ENCODE measurements around the gene SCAPER.

Gene SCAPER

DNA sequence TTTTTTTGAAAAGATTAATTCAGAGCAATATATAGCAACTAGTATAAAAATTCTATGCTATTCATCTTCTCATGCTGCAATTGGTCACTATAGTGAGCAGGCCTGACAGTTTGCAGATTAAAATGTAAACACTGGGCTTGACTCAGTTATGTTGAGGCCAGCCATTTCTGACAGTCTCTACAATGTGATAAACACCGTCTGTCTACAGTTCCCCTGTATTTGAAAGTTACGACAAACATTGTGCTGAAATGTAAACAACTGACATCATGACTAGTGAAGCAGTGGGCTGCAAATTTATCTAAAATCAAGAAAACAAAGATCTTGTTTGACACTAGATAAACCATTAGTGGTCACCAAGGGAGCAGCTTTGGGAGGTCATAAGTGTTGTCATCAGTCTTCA, 371.1 kb downstream of the SCAPER start:
- TF ChIP-seq SPI1 (IDR thresholded peaks at IDR 0.05; ENCODE audit: borderline replicate concordance, low read depth) (no peak), POLR2AphosphoS5 (IDR thresholded peaks at IDR 0.05; ENCODE audit: low read depth) (no peak), GABPA (IDR thresholded peaks at IDR 0.05; ENCODE audit: low read depth) (no peak)
- TF ChIP-seq, protein P1, sequence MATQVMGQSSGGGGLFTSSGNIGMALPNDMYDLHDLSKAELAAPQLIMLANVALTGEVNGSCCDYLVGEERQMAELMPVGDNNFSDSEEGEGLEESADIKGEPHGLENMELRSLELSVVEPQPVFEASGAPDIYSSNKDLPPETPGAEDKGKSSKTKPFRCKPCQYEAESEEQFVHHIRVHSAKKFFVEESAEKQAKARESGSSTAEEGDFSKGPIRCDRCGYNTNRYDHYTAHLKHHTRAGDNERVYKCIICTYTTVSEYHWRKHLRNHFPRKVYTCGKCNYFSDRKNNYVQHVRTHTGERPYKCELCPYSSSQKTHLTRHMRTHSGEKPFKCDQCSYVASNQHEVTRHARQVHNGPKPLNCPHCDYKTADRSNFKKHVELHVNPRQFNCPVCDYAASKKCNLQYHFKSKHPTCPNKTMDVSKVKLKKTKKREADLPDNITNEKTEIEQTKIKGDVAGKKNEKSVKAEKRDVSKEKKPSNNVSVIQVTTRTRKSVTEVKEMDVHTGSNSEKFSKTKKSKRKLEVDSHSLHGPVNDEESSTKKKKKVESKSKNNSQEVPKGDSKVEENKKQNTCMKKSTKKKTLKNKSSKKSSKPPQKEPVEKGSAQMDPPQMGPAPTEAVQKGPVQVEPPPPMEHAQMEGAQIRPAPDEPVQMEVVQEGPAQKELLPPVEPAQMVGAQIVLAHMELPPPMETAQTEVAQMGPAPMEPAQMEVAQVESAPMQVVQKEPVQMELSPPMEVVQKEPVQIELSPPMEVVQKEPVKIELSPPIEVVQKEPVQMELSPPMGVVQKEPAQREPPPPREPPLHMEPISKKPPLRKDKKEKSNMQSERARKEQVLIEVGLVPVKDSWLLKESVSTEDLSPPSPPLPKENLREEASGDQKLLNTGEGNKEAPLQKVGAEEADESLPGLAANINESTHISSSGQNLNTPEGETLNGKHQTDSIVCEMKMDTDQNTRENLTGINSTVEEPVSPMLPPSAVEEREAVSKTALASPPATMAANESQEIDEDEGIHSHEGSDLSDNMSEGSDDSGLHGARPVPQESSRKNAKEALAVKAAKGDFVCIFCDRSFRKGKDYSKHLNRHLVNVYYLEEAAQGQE (IDR thresholded peaks at IDR 0.05; ENCODE audit: insufficient replicate concordance, low read depth) = no peak
- TF ChIP-seq, protein P2, sequence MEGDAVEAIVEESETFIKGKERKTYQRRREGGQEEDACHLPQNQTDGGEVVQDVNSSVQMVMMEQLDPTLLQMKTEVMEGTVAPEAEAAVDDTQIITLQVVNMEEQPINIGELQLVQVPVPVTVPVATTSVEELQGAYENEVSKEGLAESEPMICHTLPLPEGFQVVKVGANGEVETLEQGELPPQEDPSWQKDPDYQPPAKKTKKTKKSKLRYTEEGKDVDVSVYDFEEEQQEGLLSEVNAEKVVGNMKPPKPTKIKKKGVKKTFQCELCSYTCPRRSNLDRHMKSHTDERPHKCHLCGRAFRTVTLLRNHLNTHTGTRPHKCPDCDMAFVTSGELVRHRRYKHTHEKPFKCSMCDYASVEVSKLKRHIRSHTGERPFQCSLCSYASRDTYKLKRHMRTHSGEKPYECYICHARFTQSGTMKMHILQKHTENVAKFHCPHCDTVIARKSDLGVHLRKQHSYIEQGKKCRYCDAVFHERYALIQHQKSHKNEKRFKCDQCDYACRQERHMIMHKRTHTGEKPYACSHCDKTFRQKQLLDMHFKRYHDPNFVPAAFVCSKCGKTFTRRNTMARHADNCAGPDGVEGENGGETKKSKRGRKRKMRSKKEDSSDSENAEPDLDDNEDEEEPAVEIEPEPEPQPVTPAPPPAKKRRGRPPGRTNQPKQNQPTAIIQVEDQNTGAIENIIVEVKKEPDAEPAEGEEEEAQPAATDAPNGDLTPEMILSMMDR (IDR thresholded peaks at IDR 0.05; ENCODE audit: insufficient read depth, low read length) = no peak
- Histone ChIP-seq H3K4me3 (replicated peaks; ENCODE audit: insufficient read depth, low read length) (no peak overlapping the region), H3K27ac (replicated peaks) (peak overlapping the region; percentile 39), H3K27me3 (ENCODE audit: insufficient read depth, poor library complexity, severe bottlenecking) (no peaks in the 10 kb centered on the region)
- DNase-seq (ENCODE audit: low read depth in 1 of 2, low spot score in 1 of 2) = no peak

DNA sequence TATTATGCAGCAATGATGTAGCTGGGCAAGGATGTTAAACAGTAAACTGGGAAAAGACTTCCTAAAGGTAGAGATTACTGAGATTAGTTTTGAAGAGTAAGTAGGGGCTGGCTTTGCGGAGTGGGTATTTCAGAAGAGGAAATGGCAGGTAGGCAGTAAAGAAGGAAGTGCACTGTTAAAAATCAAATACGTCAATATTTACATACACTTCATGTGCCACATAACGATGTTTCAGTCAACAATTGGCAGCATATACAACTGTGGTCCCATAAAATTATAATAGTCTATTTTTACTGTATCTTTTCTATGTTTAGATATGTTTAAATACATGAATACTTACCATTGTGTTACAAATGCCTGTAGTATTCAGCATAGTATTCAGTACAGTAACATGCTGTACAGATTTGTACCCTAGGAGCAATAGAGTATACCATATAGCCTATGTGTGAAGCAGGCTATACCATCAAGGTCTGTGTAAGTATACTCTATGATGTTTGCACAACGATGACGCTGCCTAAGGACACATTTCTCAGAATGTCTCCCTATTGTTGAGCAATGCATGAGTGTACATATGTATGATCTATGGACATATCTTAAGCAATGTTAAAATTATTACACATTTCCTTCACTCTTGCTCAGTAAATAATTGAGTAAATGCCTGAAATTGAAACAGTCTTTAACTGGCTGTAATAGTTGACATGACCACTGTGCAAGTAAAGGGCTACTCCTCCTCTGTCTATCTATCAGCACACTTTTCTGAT, 371.9 kb downstream of the SCAPER start:
- DNase-seq (ENCODE audit: low read depth in 1 of 2, low spot score in 1 of 2) = peak; percentile 73 to 82
- TF ChIP-seq GABPA (IDR thresholded peaks at IDR 0.05; ENCODE audit: low read depth) = no peak
- TF ChIP-seq SPI1 (IDR thresholded peaks at IDR 0.05; ENCODE audit: borderline replicate concordance, low read depth) = peak; percentile 66
- no peak overlapping the region for H3K4me3 ChIP-seq (replicated peaks; ENCODE audit: insufficient read depth, low read length)
- H3K27ac ChIP-seq (replicated peaks) = peak overlapping the region; percentile 39
- H3K27me3 ChIP-seq (ENCODE audit: insufficient read depth, poor library complexity, severe bottlenecking) = no peaks in the 10 kb centered on the region

DNA sequence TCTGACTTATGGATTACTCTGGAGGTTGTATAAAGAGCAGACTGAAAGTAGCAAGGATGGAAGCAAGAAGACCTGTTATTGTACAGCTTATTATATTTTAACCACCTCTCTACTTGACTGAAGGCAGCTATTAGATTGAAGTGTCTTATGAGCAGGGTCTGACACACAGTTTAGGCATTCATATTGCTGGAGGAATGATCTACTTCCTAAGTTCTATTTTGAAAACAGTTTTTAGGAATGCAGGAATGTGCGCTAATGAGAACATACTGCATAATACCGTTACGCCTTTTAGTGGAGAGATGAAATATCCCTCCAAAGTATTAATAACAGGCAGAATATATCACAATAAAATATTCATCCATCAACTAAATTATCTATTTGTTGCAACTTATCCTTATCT, 375.2 kb downstream of the SCAPER start:
- Histone ChIP-seq H3K27me3 (ENCODE audit: insufficient read depth, poor library complexity, severe bottlenecking) (no peaks in the 10 kb centered on the region), H3K4me3 (replicated peaks; ENCODE audit: insufficient read depth, low read length) (no peak overlapping the region), H3K27ac (replicated peaks) (no peak overlapping the region)
- DNase-seq (ENCODE audit: low read depth in 1 of 2, low spot score in 1 of 2) = no peak
- TF ChIP-seq POLR2AphosphoS5 (IDR thresholded peaks at IDR 0.05; ENCODE audit: low read depth) (no peak), SPI1 (IDR thresholded peaks at IDR 0.05; ENCODE audit: borderline replicate concordance, low read depth) (no peak), GABPA (IDR thresholded peaks at IDR 0.05; ENCODE audit: low read depth) (no peak)
- TF ChIP-seq, protein P2 (IDR thresholded peaks at IDR 0.05; ENCODE audit: insufficient read depth, low read length) = no peak
- TF ChIP-seq, protein P1 (IDR thresholded peaks at IDR 0.05; ENCODE audit: insufficient replicate concordance, low read depth) = no peak

DNA sequence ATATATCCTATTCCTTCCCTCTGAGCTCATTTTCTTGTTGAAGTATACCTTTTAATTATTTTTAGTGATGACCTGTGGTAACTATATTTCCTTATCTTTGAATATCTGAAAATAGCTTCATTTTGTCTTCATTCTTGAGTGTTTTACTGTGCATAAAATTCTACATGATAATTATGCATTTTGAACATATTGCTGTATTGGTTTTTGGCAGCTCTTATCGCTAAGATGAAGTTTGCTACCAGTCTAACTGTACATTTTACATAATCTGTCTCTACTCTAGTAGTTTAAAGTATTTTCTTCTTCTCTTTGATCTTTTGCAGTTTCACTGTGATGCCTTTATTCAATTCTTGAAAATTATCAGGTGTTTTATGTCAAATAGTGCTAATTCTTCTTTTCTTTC, 379.0 kb downstream of the SCAPER start:
- Histone ChIP-seq H3K4me3 (replicated peaks; ENCODE audit: insufficient read depth, low read length) (no peak overlapping the region), H3K27me3 (ENCODE audit: insufficient read depth, poor library complexity, severe bottlenecking) (no peaks in the 10 kb centered on the region), H3K27ac (replicated peaks) (no peak overlapping the region)
- no peak for TF ChIP-seq SPI1 (IDR thresholded peaks at IDR 0.05; ENCODE audit: borderline replicate concordance, low read depth)
- no peak for DNase-seq (ENCODE audit: low read depth in 1 of 2, low spot score in 1 of 2)

DNA sequence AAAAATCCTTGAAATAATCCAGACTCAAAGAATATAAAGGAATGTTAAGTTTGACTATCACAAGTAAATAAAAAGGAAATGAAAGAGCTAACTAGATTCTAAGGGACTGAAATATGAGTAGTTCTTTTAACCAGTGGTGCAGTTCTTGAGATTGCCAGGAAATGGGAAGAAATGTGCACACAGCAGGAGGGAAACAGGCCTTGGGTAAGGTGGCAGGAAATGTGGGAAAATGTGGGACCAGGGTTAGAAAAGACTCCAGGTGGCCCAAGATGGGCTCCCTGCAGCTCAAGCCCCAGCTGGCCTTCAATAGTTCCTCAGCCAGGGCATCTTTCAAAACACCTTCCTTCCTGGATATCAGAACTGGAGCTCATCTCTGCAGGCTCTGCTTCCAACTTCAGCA, 387.2 kb downstream of the SCAPER start:
- Histone ChIP-seq H3K27ac (replicated peaks) (no peak overlapping the region), H3K4me3 (replicated peaks; ENCODE audit: insufficient read depth, low read length) (no peak overlapping the region), H3K27me3 (ENCODE audit: insufficient read depth, poor library complexity, severe bottlenecking) (no peaks in the 10 kb centered on the region)
- DNase-seq (ENCODE audit: low read depth in 1 of 2, low spot score in 1 of 2) = no peak
- TF ChIP-seq GABPA (IDR thresholded peaks at IDR 0.05; ENCODE audit: low read depth) (no peak), SPI1 (IDR thresholded peaks at IDR 0.05; ENCODE audit: borderline replicate concordance, low read depth) (no peak), POLR2AphosphoS5 (IDR thresholded peaks at IDR 0.05; ENCODE audit: low read depth) (no peak)
- TF ChIP-seq, protein P1 (IDR thresholded peaks at IDR 0.05; ENCODE audit: insufficient replicate concordance, low read depth) = no peak
- TF ChIP-seq, protein P2 (IDR thresholded peaks at IDR 0.05; ENCODE audit: insufficient read depth, low read length) = no peak

Measured in HL-60 (cell line).